HepG2 (cell line): ENCODE results near the gene HEPHL1.

Experiments used
- CEBPB ChIP-seq: IDR thresholded peaks from 2 replicates; pipeline ENCODE4 v1.6.1; 2011; ENCODE audit warnings: low read depth, low read length, improper control_type of control experiment, borderline replicate concordance
- CTCF ChIP-seq: sonication (generic); formaldehyde crosslinking; IDR thresholded peaks from 2 replicates; pipeline ENCODE4 v1.5.0; 2020; ENCODE audit warnings: mild to moderate bottlenecking, missing genetic modification reagents, moderate library complexity
- EP300 ChIP-seq, 3 experiments: sonication (generic) in 1 of 3; formaldehyde crosslinking in 1 of 3; IDR thresholded peaks; 2 replicates each; pipeline versions ENCODE4 v1.5.1 to v1.6.1; 2011 to 2020; ENCODE audit warnings: low read depth in 2 of 3, low read length in 2 of 3, borderline replicate concordance in 1 of 3, improper control_type of control experiment in 1 of 3, mild to moderate bottlenecking in 1 of 3, missing genetic modification reagents in 1 of 3, moderate library complexity in 1 of 3
- ESRRA ChIP-seq: sonication (generic); formaldehyde crosslinking; IDR thresholded peaks from 2 replicates; pipeline ENCODE4 v1.5.1; 2020; ENCODE audit warnings: mild to moderate bottlenecking, low read depth, missing genetic modification reagents
- EZH2 ChIP-seq: conservative IDR thresholded peaks from 2 replicates; pipeline ENCODE4 v1.6.1; 2012; ENCODE audit warnings: mild to moderate bottlenecking, low read depth, low read length, moderate library complexity
- FOSL1 ChIP-seq: sonication (generic); formaldehyde crosslinking; IDR thresholded peaks from 2 replicates; pipeline ENCODE4 v1.9.0; 2021; ENCODE audit warnings: missing genetic modification reagents, borderline replicate concordance
- FOXA1 ChIP-seq, 2 experiments: fragments of 450-650 bp in 1 of 2; sonication (generic) in 1 of 2; formaldehyde crosslinking in 1 of 2; IDR thresholded peaks; 2 replicates each; pipeline versions ENCODE4 v1.4.0 to v1.6.1; 2016 to 2020; ENCODE audit warnings: missing genetic modification reagents in 1 of 2
- GABPB1 ChIP-seq: IDR thresholded peaks from 2 replicates; pipeline ENCODE4 v1.6.1; 2016; ENCODE audit warnings: mild to moderate bottlenecking, missing genetic modification reagents, moderate library complexity, missing compliant biosample characterization
- MAFK ChIP-seq, 2 experiments: IDR thresholded peaks in 1 of 2; conservative IDR thresholded peaks in 1 of 2; 2 replicates each; pipeline ENCODE4 v1.6.1; 2011; ENCODE audit warnings: improper control_type of control experiment in 2 of 2, low read length in 2 of 2
- NR2C2 ChIP-seq: sonication (generic); formaldehyde crosslinking; IDR thresholded peaks from 2 replicates; pipeline ENCODE4 v1.4.0; 2020; ENCODE audit warnings: missing genetic modification reagents, mild to moderate bottlenecking, moderate library complexity, borderline replicate concordance
- TOE1 ChIP-seq: sonication (generic); formaldehyde crosslinking; IDR thresholded peaks from 2 replicates; pipeline ENCODE4 v1.4.0; 2020; ENCODE audit warnings: mild to moderate bottlenecking, missing genetic modification reagents
- ZNF101 ChIP-seq: sonication (generic); formaldehyde crosslinking; IDR thresholded peaks from 2 replicates; pipeline ENCODE4 v1.4.0; 2020; ENCODE audit warnings: mild to moderate bottlenecking, low read depth, missing genetic modification reagents, borderline replicate concordance

GRCh38 chr11:93974759-93975158 lies 46.4 kb upstream of the HEPHL1 start:
- TF ChIP-seq ESRRA (CRISPR knock-in tag): no peak
- no peak for TF ChIP-seq EP300 (IDR thresholded peaks at IDR 0.05; ENCODE audit: low read depth in 2 of 2, low read length in 2 of 2)
- no peak for TF ChIP-seq EP300 (CRISPR knock-in tag; IDR thresholded peaks at IDR 0.05; ENCODE audit: borderline replicate concordance)
- TF ChIP-seq NR2C2 (CRISPR knock-in tag): no peak
- TF ChIP-seq TOE1: no peak
- TF ChIP-seq FOSL1 (CRISPR knock-in tag): no peak
- no peak for TF ChIP-seq FOXA1 (IDR thresholded peaks at IDR 0.05)
- TF ChIP-seq FOXA1 (CRISPR knock-in tag; IDR thresholded peaks at IDR 0.05): no peak
- no peak for TF ChIP-seq ZNF101 (CRISPR knock-in tag)
- TF ChIP-seq MAFK (conservative IDR thresholded peaks at IDR 0.05 in 1 of 2, IDR thresholded peaks at IDR 0.05 in 1 of 2; ENCODE audit: low read length in 2 of 2): no peak
- TF ChIP-seq CTCF (CRISPR knock-in tag): no peak
- no peak for TF ChIP-seq EZH2
- TF ChIP-seq CEBPB: no peak
- TF ChIP-seq GABPB1: no peak
